GM13976 (cell line): Measurements from ENCODE around the gene TCP11L1.

Source experiments
- DNase-seq: peaks from one replicate; pipeline ENCODE4 v3.0.0; 2012; ENCODE audit warnings: low spot score
- in situ Hi-C: fragments of 300-500 bp; cut with MboI; formaldehyde crosslinking; loops from one replicate; pipeline ENCODE4 v1.12.0; 2022; ENCODE audit warnings: low sequenced_read_pairs, mixed read lengths, inconsistent platforms; ENCODE audit not compliant: unreplicated experiment
- TF ChIP-seq, protein P1 (sequence below): IDR thresholded peaks from 2 replicates; pipeline ENCODE4 v1.5.1; 2012; ENCODE audit warnings: borderline replicate concordance, mild to moderate bottlenecking; ENCODE audit not compliant: insufficient read depth; ENCODE audit errors: extremely low read depth, missing control alignments, control extremely low read depth

Gene TCP11L1

DNA sequence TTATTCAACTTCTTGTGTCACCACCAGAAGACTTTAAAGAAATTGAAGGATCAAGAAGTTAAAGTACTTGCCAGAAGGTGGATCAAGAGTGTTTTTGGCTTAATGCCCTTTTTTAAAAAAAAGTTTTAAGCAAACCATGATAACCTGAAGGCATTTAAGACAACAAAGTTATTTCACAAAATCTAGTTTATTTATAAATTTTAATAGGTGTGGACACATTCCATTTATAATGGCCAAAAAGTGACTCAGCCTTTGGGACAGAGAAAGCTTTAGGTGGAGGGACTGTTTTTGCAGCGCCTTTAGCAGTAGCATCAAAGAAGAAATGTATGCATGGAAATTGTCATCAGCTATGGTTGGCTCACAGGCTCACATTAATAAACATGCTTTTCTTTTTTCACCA is 17.9 kb downstream of the TCP11L1 start:
- in situ Hi-C loops: no loop called here

DNA sequence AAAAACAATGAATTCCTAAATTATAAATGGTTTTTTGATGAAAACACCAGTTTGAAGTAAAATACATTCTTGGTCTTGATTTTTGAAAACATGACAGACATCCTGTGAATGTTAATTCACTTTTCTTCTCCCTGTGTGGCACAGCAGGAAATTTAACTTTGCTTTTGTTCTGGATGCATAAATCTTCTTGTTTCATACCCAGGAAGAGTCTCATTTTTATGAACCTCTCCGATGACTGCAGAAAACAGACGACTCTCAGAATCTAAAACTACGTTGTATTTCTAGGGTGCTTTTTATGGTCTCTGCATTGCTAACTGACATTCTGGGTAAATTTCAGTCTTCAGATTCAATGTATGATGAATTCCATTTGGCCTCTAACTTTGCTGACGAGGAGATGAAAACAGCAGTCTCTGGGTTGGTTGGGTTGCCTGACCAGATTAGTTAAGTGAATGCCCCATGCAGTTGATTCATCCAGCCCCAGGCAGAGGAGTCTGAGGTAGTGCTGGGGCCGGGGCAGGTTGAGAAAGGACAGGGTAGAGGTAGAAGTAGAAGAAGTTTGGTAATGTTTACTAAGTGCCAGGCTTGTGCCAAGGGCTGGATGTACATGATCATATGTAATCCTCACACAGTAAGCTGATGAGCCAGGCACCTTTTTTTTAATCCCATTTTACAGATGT is 20.1 kb downstream of the TCP11L1 start:
- DNase-seq: no peak
- TF ChIP-seq, protein P1, sequence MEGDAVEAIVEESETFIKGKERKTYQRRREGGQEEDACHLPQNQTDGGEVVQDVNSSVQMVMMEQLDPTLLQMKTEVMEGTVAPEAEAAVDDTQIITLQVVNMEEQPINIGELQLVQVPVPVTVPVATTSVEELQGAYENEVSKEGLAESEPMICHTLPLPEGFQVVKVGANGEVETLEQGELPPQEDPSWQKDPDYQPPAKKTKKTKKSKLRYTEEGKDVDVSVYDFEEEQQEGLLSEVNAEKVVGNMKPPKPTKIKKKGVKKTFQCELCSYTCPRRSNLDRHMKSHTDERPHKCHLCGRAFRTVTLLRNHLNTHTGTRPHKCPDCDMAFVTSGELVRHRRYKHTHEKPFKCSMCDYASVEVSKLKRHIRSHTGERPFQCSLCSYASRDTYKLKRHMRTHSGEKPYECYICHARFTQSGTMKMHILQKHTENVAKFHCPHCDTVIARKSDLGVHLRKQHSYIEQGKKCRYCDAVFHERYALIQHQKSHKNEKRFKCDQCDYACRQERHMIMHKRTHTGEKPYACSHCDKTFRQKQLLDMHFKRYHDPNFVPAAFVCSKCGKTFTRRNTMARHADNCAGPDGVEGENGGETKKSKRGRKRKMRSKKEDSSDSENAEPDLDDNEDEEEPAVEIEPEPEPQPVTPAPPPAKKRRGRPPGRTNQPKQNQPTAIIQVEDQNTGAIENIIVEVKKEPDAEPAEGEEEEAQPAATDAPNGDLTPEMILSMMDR: no peak
- in situ Hi-C loops: no loop called here

More for the DNA sequence above, 17.9 kb downstream of the TCP11L1 start:
- no peak for DNase-seq
- TF ChIP-seq, protein P1: no peak

DNA sequence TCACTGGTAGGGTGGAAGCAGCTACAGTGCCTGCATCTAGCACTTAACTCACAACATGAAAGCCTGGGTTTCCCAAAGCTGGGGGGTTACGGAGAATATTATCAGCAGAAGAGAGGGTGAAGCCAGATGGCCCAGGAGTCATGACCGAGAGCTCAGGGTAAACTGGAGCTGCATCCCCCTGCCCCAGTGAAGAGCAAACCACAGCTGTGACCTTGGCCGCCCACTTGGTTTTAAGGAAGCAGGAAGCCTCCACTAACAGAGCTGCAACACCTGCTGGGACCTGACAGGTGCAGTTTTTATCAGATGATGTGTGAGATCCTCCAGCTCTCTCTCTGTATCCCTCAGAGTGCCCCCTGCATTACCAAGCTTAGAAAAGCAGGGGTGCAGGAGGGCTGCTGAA is 20.9 kb downstream of the TCP11L1 start:
- no peak for DNase-seq
- TF ChIP-seq, protein P1: no peak
- in situ Hi-C loops: no loop called here

DNA sequence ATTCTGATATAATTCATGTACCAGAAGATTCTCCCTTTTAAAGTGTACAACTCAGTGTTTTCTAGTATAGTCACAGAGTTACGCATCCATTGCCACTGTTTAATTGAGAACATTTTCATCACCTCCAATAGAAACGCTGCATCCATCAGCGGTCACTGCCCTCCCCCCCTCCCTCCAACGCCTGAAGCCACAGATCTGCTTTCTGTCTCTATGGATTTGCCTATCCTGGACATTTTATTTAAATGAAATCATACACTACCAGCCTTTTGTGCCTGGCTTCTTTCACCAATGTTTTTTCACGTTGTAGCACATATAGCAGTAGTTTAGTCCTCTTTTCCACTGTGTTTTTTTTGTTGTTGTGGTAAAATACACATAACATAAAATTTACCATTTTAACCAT is 22.8 kb downstream of the TCP11L1 start:
- TF ChIP-seq, protein P1: no peak
- in situ Hi-C loops: no loop called here
- DNase-seq: no peak

DNA sequence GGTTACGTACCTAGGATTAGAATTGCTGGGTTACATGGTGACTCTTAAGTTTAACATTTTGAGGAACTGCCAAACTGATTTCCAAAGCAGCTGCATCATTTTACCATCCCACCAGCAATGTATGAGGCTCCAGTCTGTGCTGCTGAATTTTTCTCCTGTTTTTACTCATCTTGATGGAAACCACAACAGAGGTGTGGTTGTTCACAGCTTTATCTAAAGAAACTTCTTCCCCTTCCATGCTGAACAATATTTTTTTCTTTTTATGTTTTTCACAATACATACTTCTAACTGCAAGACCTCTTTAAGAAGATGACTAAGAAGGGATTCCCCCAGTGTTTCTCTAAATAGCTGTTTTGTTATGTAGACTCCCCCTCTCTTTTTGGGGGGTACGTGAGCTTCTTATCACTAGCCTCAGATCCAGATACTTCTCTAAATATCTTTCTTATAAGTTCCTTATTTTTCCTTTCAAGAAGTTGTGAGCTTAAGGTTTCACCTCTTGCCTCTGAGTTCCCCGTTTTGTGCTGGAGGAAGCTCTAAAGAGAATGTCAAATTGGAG is 24.0 kb downstream of the TCP11L1 start:
- DNase-seq: peak; percentile 43
- TF ChIP-seq, protein P1: no peak
- in situ Hi-C loops: no loop called here

DNA sequence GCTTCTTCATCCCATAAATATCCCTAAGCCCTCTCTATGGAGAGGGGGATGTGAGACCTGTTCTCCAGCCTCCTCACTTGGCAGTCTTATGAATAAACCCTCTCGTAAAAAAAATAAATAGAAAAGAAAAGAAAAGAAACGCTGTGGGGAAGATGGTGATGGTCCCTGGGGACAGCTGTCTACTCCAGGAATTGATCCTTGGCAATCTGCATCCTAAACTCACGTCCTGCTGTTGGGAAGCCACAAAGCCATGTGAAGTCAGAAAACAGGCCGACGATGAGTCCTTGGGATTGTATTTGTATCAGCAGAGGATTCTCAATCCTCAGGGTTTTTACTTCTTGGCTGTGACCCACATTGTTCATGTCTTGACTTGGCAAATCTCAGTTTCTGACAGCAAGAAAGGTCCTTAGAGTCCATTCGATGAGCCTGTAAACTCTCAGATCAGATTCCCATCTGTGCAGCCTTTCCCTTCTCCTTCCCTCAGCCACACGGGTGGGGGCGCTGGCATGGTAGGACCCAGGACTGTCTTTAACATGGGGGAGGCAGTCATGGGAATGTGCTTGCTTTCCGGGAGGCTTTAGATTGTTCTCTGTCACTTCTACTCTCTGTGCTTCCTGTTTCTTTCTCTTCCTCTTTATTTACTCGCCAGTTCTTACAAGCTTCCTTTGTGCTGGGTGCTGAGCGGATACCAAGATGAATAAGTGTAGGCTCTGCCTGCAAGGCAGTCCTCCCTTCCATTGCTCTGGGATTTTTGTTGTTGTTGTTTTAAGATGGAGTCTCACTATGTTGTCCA is 24.9 kb downstream of the TCP11L1 start:
- in situ Hi-C loops: no loop called here
- TF ChIP-seq, protein P1: no peak
- DNase-seq: no peak
